IPS-NIHi11 (cell line): ENCODE data around the gene UBA3.

ENCODE experiments used
- DNase-seq: peaks from one replicate; pipeline ENCODE4 v3.0.0; 2012; ENCODE audit warnings: mixed read lengths, low spot score

The UBA3 gene

DNA sequence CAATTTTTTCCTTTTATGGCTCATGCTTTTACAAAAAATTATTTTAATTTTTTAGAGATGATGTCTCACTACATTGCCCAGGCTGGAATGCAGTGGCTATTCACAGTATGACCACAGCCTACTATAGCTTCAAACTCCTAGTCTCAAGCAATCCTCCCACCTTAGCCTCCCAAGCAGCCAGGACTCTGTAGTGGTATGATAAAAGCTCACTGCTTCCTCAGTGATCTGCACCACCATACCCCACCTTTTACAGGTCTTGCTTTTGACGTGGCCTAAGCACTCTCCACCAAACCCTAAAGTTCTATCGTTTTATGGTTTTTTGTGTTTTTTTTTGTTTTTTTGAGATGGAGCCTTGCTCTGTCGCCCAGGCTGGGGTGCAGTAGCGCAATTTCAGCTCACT is 14.0 kb downstream of the UBA3 start:
- DNase-seq = no peak

DNA sequence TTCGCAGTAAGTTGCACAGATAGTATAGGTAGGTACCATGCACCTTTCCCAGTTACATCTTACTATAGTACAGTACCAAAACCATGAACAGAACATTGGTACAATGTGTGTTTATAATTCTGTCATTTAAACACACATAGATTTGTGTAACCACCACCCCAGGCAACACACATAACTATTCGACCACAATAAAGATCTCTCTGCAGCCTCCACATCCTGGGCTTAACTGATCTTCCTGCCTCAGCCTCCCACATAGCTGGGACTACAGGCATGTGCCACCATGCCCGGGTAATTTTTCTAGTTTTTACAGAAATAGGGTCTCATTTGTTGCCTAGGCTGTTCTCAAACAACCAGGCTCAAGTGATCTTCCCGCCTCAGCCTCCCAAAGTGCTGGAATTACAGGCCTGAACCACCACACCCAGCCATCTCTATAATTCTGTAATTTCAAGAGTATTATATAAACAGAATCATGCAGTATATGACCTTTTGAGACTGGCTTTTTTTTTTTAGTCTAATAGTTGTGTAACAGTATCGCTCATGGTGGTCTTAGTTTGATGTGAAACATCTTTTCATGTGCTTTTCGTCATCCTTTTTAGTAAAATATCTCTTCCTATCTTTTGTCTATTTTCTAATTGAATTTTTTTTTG is 14.7 kb downstream of the UBA3 start:
- no peak for DNase-seq

DNA sequence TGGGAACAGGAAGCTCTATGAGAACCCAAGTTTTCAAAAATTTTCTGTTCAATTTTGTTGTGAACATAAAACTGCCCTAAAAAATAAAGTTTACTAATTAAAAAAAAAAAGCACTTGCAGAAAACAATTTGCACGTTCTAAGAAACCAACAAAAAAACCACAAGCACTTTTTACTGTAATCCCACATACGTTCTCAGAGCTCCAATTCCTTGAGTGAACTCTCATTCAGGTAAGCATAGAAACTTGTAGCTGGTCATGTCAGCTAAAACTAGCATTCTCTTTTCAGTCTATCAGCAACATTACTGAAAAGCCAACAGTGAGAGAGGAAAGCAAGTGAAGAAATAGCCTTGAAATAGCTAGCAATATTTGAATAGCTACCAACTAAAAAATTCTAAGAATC is 16.5 kb downstream of the UBA3 start:
- DNase-seq = no peak

DNA sequence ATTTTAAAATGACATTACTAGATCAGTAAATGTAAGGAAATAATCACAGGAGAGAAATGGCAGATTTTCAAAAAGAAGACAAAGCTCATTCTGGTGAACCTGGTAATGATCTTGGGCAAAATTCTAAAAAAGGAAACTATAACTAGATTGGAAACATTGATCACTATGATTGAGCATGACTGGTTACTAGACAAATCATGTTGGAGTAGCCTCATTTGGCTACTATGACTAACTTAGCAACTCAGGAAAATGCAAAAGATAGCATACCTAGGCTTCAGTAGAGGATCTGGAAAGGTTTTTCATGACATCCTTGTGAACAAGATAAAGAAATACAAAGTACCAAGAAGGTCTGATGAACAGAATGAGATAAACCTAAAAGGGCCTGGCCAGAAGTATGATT is 20.5 kb downstream of the UBA3 start:
- no peak for DNase-seq

DNA sequence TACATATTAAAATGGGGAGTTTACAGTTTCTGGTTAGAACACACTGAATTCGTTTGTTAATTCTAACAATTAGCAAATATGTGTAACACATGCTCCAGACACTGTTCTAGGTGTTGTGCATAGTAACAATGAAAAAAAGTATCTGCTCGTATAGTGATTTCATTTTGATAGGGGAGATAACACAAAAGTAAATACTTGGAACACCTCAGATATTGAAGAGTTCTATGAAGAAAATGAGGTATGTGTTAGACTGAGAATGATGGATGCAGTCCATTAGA is 21.3 kb downstream of the UBA3 start:
- no peak for DNase-seq

DNA sequence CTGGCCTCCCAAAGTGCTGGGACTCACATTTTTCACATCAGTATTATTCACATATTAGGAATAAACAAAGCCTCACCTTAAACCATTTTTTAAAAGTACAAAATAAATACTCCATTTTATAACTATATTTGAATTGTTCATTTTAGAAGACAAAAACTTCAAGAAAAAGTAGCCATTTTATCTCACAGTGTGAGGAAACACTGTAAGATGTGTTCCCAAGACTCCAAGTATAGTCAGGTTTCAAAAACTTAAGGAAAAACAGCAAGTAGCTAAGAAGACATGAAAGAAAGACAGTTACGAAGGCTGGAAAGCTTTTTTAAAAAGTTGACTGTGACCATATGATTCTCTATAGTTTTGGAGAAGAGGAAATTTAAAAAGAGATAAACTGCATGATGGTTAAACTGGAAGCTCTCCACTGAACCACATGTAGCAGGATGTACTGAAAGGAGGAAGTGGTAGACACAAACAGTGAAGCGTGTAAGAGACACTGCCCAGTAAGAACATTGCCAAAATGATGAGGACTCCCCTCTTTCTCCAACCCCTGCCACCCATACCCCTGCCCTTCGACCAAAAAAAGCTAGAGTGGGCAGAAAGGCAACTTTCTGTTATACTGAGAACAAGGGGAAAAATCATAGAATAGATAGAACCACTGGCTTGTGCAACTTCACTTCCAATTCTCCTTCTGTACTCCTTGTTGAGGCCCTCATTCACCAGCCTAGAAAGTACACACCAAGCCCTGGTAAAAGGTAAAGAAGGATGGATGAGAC is 21.8 kb downstream of the UBA3 start:
- DNase-seq = no peak

DNA sequence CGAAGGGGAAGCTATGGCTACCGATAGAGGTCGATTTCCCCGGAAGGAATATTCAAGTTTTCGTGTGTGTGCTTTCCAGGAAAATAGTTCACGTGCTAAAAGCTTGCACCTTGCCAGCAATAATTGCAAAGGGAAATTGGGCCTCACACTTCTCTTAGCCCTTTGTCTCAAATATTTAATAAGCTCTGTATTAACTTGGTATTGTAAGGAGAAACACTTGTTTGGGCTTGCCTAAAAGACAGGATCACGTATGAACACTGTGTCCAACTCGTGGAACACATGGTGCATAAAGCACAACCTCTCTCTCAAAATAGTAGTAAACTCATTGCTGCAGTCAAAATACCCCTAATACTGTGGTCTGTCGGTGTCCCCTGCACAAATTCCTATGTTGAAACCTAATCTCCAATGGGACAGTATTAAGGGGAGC is 27.7 kb downstream of the UBA3 start:
- no peak for DNase-seq

DNA sequence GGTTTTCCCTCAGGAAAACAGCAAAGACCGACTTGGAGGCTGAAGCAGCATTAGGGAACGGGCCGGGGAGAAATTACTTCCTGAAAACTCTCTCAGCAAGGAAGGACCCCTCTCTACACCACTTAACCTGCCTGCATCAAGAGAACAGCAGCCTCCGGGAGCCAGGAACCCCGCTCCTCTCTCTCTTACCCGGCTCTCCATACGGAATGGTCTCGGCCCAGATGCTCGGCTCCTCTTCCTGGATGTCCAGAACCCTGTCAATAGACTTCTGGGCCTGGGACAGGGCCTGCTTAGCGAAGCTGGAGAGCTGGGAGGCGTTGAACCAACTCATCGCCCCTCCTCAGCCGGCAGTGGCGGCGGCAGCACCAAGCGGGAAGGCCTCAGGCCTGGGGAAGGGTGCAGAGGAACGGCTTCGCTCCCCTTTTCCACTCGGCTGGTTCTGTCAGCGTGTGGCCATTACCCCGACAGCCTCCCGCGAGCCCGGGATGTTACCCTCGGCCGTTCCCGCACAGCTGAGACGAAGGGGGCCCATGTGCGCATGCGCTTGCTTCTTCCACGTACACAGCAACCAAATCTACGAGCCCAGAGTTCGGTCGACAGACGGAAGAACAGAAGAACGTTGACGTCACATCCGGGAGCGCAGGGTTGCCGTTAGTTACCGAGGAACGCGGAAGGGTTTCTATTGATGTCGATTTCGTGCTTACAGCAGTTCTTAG is 28.3 kb downstream of the UBA3 start, which contains the start of gene TMF1:
Gene TMF1, minus strand, starts transcription at position 578 of the 716 bp plus-strand sequence. Its CDS starts 247 bp downstream, at position 331.
- peak; percentile 94 for DNase-seq

DNA sequence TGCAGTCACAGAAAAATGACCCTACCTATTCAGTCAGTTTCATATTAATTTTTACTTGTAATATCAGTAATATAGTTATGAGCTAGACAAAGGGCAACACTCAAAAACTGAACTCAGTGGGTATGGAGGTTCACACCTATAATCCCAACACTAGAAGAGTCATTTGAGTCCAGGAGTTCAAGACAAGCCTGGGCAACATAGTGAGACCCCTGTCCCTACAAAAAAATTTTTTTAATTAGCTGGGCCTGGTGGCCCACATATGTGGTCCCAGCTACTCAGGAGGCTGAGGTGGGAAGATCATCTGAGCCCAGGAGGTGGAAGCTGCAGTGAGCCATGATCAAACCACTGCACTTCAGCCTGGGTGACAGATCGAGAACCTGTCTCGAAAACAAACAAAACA is 31.2 kb downstream of the UBA3 start:
- DNase-seq = no peak

DNA sequence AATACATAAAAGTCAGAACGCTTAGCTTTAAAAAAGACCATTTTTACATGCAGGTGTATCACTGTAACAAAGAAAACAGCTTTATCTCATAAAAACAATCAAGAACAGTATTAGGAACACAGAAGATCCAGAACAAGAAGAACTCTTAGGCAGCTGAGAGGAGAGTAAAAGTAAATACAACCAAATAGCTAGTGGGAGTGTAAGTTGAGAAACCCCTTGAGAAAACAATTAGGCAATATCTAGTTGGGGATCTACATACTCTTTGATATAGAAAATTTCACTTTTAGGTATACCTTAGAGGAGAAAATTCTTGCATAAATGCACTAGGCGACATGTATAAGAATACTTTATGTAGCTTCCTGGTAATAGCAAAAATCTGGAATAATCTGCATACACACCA is 35.6 kb downstream of the UBA3 start:
- no peak for DNase-seq

DNA sequence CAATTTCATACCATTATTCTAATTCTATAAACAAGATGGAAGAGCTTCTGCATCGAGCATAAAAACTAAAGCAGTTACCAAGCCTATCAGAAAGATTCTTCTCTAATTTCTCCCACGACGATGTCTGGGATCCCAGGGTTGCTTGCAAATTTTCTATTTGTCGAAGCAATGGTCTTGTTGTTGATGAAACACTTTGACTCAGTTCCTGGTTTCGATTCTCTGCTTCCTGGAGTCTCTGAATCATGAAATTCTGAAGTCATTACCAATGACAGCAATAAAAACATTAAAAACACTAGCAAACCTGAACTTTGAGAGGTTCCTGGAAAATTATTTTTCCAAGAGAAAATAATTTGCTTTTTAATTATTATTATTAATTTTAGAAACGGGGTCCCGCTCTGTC is 46.7 kb downstream of the UBA3 start:
- DNase-seq = no peak

DNA sequence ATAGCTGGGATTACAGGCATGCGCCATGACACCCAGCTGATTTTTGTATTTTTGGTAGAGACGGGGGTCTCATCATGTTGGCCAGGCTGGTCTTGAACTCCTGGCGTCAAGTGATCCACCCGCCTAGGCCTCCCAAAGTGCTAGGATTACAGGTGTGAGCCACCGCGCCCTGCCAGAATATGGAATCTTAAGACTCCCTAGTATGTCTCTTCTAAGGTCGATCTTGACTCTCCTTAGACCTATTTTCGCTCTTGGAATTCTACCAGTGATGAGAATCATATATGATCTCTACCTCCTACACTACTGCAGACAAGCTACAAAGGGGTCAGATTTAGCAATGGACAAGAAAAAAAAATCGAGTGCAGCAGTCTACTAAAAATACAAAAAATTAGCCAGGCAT is 47.4 kb downstream of the UBA3 start:
- DNase-seq = no peak

DNA sequence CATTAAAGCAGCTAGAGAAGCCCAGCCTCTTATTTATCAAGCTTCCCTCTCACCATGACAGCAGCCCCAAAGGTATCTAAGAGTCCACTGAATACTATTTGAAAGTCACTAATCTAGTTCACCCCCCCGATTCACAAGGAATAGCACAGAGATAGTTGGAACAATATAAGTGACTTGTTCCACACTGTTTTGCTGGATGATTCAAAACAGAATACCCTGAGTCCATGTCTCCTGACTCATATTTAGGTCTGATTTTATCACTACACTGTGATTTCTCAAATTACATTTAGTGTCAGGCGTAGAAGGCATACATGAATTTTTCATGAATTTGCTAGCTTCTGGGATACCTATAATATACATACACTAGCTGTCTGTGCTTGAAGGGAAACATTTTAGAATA is 48.0 kb downstream of the UBA3 start:
- no peak for DNase-seq

DNA sequence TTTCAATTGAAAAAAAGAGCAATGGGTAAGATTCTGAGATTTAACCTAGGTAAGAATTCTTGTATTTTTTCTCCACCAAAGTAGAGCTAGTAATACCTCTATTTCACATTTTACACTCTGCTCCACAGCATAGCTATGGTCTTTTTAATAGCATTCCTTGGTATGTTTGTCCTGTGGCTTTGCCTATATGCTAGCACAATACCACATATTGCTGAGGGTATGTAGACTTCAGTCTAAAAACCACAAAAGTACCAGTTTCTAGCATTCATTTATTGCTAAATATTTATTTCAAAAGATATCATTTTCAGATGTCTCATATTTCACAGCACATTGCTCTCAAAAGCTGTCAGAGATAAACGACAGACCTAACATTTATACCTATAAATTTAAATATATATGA is 48.5 kb downstream of the UBA3 start:
- no peak for DNase-seq

DNA sequence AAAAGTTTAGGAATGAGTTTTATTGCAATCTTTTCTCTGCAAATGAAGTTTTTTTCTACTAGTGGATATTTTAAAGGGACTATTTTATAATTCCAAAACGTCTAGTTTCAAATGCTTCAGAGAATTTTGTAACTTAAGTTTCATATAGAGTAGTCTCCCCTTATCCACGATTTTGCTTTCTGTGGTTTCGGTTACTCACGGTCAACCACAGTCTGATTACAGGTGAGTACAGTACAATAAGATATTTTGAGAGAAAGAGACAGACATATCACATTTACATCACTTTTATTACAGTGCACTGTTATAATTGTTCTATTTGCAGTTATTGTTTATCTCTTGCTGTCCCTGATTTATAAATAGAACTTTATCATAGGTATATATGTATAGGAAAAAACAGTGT is 59.3 kb downstream of the UBA3 start:
- DNase-seq = no peak

DNA sequence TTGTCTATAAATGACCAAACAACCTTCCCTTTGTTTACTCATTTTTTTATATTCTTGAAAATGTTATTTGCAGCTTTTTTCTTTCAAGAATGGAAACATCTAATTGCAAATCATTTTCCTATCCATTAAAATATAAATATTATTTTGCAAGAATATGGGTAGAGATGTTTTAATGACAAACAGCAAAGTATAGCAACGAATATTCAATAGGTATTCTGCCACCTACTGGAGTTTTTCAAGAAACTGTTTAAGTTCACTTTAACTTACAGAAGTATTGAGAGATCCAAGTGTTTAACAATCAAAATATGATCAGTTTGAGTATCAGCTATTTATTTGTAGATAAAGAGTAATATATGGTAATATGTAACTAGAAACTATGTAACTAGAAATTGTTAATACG is 59.7 kb downstream of the UBA3 start:
- no peak for DNase-seq

DNA sequence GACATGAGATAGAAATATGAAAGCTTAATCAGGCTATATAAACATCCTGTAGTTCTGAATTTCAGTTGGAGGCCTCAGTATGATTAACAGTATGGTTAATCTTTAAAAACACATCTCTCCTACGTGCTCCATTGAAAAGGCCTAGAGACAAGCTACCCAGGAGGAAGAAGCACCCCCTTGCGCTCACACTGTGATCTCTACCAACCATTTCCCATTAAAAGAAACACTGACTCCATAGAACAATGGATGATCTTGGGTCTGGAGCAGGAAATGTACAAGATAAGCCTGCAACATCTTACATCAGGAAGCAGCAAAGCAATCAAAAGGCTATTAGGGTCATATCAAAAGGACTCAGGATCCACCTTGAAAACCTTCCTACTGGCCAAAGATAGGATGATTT is 63.3 kb downstream of the UBA3 start:
- DNase-seq = no peak

DNA sequence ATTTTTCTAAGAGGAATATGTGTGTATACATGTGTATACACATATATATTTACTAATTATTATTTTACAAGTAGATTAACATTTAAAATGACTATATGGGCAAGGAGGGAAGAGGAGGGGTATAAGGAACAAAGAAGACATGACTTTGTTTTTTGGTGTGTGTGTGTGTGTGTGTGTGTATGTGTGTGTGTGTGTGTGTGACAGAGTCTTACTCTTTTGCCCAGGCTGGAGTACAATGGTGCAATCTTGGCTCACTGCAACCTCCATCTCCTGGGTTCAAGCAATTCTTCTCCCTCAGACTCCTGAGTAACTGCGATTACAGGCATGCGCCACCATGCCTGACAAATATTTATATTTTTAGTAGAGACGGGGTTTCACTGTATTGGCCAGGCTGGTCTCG is 64.1 kb downstream of the UBA3 start:
- DNase-seq = no peak

DNA sequence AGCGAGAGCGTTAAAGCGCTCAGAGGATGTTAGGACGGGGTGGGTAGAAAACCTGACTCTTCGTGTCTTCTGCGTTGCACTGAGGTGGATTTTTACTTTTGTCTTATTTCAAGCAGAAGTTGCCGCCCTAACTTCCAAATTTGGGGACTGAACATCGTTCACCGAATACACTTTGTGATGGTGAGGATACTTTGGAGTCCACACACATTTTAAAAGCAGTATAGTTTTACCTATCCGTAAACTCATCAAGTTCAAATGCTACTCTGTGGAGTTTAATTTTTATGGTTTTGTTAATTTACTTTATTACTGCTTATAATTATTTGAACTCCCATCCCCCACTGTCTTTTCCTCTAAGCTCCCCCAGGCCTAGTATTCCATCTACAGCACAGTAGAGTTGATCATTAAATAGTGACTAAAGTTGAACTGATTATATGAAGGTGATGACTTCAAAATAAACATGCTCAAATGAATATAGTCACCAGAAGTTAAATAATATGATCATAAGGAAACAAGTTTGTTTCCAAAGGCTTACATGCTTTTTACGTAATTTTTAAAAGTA is 66.1 kb downstream of the UBA3 start:
- no peak for DNase-seq

DNA sequence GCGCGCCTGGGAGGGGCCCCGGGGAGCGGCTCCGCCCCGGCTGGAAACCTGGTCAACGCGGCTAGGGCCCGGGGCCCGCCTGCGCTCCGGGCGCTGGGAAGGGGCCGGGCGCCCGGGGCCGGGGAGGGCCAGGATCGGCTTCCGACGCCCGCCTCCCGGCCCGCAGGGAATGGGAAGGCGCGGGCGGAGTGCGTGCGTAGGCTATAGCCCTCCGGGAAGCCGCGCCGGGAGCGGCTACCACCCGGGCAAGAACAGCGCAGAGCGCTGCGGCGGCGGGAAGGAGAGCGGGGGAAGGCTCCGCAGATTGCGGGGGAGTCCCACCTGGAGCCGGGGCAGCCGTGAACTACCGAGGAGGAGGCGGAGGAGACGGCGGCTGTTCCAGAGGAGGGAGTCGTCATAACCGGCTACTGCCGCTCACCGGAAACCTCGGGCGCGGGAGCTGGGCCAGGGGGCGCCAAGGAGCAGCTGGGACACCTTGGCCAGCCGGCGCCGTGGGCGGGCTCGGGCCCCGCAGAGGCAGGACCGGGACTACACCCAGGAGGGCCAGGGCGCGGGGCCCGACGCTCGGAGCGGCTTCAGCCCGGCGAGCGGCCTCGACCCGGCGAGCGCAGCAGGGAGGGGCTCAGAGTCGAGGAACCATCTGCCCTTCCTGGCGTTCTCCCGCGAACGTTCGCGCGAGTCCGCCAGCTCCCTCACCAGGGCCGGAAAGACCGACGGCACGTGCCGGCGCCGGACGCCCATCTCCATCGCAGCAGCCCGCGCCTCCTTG is 66.7 kb downstream of the UBA3 start, which contains the start of gene EOGT:
Gene EOGT, minus strand, starts transcription at position 432 of the 769 bp plus-strand sequence. CDS start 3,838 bp downstream, outside the sequence.
- peak; percentile 87 for DNase-seq

DNA sequence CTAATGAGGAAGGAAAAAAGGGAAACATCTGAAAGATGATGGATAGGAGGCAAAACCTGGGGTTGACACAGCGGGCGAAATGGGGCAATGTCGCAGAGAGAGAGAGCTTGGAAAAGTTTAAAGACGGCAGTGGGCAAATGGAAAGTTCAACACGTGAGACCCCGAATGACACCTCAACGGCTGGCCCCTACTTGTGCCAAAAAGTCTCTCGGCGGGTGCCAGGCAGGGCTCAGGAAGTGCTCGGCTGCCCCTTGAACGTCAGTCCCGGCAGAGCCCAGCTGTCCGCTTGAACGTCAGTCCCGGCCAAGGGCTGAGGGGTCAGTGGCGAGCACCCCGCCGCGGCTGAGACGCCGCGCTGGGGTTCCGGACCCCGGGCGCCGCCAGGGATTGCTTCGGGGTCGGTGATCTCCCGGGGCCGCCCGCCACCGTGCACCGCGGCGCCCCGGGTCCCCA is 67.3 kb downstream of the UBA3 start:
- no peak for DNase-seq
